Thoracic aorta (tissue), 2 donors: ENCODE results near the gene MYRFL. TPM values are rescaled to one million over a fixed set of nuclear protein-coding genes. Genes with fewer than 3 reads are reported as not detected.

Experiments used
- ATAC-seq: fragments of 150-250 bp; one replicate; pipeline ENCODE4 v1.8.0; 2017; ENCODE audit warnings: low read depth; ENCODE audit not compliant: insufficient number of reproducible peaks, low FRiP score
- DNase-seq: peaks from one replicate; pipeline ENCODE4 v3.0.0-alpha.2; 2020; ENCODE audit warnings: low spot score
- H3K27ac ChIP-seq, 2 donors: fragments of 200-600 bp; sonication (generic); 1 replicate in 1 of 2; 2 replicates in 1 of 2; pipeline ENCODE4 v1.5.1; 2016; ENCODE audit warnings: mild to moderate bottlenecking in 2 of 2, moderate library complexity in 2 of 2
- H3K27me3 ChIP-seq: fragments of 200-600 bp; sonication (generic); replicated peaks from 2 replicates; pipeline ENCODE4 v1.6.0; 2016; ENCODE audit warnings: mild to moderate bottlenecking; ENCODE audit not compliant: insufficient read depth
- H3K36me3 ChIP-seq: fragments of 200-600 bp; sonication (generic); one replicate; pipeline ENCODE4 v1.5.1; 2016
- H3K4me1 ChIP-seq, 2 donors: fragments of 200-600 bp; sonication (generic); 1 replicate in 1 of 2; 2 replicates in 1 of 2; pipeline versions ENCODE4 v1.5.1 to v1.6.0; 2016; ENCODE audit warnings: low read depth in 2 of 2, mild to moderate bottlenecking in 1 of 2; ENCODE audit not compliant: control insufficient read depth in 1 of 2
- H3K4me3 ChIP-seq: fragments of 200-600 bp; sonication (generic); 2 replicates; pipeline ENCODE4 v1.5.1; 2016; ENCODE audit warnings: mild to moderate bottlenecking
- H3K9me3 ChIP-seq: fragments of 200-600 bp; sonication (generic); 2 replicates; pipeline ENCODE4 v1.5.1; 2016
- CTCF ChIP-seq: fragments of 200-600 bp; sonication (generic); IDR thresholded peaks from one replicate; pipeline ENCODE4 v1.5.1; 2019; ENCODE audit warnings: antibody characterized with exemption
- total RNA-seq, 2 donors: library from RNA; depleted of rRNA; stranded (reverse); fragments of >200 nt; gene quantifications; one replicate each; pipeline versions ENCODE4 v1.1.0 to v1.2.3, GENCODE V29; 2016

MYRFL gene
- total RNA-seq, 2 donors from 2014 or later = not detected

DNA sequence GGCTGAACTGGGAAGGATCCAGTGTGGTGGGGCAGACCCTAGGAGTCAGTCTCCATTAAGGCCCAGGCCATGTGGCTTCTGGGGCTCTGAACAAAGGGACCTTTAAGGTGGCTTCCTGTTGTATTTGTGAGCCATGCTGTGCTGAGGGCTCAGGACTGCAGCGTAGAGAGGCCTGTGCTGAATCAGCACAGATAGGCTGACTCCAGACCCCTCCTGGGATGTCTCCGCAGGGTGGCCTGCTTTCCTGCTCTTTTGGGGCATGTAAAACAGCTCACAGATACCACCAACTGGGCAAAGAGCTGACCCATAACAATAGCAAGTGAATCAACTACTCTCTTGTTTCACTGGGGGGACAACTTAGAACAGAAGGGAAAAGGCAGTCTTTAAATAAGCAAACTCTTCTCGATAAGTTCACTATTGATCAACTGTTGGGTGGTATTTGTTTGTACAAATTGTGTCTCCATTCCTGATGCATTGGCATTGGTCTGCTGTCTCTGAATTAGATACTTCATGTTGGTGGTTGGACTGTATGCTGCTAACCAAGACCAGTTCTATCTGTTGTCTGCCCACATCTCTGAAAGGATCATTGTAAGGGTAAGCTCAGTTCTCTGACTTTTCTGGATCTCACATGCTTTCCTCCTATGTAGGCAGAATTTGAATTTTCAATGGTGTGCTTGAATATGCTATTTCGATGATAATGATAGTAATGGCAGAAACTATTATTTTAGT, 71.8 kb downstream of the MYRFL start:
- no peak for DNase-seq
- no peak overlapping the region for H3K27ac ChIP-seq
- TF ChIP-seq CTCF = no peak
- no peak for ATAC-seq
- H3K27me3 ChIP-seq = no peaks in the 10 kb centered on the region
- no peaks in the 10 kb centered on the region for H3K36me3 ChIP-seq
- peaks cover 0 to 3% of the 10 kb centered on the region in 2 donors for H3K4me1 ChIP-seq
- H3K9me3 ChIP-seq = no peaks in the 10 kb centered on the region
- no peak overlapping the region for H3K4me3 ChIP-seq

DNA sequence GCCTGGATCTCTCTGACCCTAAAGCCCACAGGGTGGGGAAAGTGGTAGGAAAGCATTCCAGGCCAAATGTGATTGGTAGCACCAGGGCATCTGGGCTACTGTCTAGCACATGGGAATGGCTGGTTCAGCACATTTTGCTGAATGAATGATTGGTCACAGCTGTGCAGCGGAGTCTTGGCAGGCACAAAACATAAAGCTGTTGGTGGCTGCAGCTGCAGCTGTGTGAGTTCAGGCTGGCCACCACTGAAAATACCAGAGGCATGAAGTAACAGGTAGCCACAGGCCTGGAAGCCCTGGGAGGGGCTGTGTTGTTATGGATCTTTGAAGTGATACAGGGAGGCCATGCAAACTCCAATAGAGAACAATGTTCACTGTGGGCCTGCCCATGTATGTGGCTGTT, 72.7 kb downstream of the MYRFL start:
- ATAC-seq = no peak
- no peak overlapping the region for H3K27ac ChIP-seq

DNA sequence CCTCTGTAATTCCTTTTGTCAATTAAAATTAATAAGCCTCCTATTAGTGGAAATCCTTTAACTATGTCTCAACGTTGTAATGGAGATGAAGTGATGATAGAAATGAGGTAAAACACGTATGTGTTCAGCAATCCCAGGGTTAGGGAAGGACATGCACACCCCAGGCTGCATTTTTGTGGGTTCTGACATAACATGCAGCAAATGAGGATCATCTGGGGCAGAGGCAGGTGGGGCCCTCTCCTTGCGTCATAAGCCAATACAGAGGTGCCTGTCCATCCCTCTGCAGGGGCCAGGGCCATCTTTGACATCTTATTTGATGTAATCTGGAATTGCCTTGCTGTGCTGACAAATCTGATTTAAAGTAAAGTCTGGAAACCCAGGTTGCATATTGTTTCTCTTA, 73.2 kb downstream of the MYRFL start:
- H3K27me3 ChIP-seq = no peaks in the 10 kb centered on the region
- H3K27ac ChIP-seq = no peak overlapping the region
- H3K4me3 ChIP-seq = no peak overlapping the region
- DNase-seq (no peak), ATAC-seq (no peak)
- H3K4me1 ChIP-seq = peaks cover 0 to 3% of the 10 kb centered on the region in 2 donors
- no peaks in the 10 kb centered on the region for H3K9me3 ChIP-seq
- H3K36me3 ChIP-seq = no peaks in the 10 kb centered on the region
- TF ChIP-seq CTCF = no peak

More for the DNA sequence above, 72.7 kb downstream of the MYRFL start:
- Histone ChIP-seq H3K4me1 (peaks cover 0 to 3% of the 10 kb centered on the region in 2 donors), H3K27me3 (no peaks in the 10 kb centered on the region), H3K4me3 (no peak overlapping the region), H3K36me3 (no peaks in the 10 kb centered on the region), H3K9me3 (no peaks in the 10 kb centered on the region)
- no peak for DNase-seq
- no peak for TF ChIP-seq CTCF

GRCh38 chr12:69900720-69901131, 75.7 kb downstream of the MYRFL start:
- TF ChIP-seq CTCF = peak; percentile 82
- Histone ChIP-seq H3K27me3 (no peaks in the 10 kb centered on the region), H3K36me3 (no peaks in the 10 kb centered on the region), H3K27ac (no peak overlapping the region), H3K4me1 (peaks cover 3 to 14% of the 10 kb centered on the region in 2 donors), H3K4me3 (no peak overlapping the region), H3K9me3 (no peaks in the 10 kb centered on the region)
- peak; percentile 49 for ATAC-seq
- DNase-seq = peak; percentile 25

- TF ChIP-seq CTCF = no peak
- no peaks in the 10 kb centered on the region for H3K27me3 ChIP-seq
Observed at GRCh38 chr12:69901221-69901905, 76.3 kb downstream of the MYRFL start.

More at GRCh38 chr12:69901221-69901905, 76.3 kb downstream of the MYRFL start:
- H3K36me3 ChIP-seq = no peaks in the 10 kb centered on the region
- DNase-seq = no peak
- no peak overlapping the region for H3K27ac ChIP-seq
- no peak for ATAC-seq
- no peaks in the 10 kb centered on the region for H3K9me3 ChIP-seq
- peaks cover 3 to 14% of the 10 kb centered on the region in 2 donors for H3K4me1 ChIP-seq
- no peak overlapping the region for H3K4me3 ChIP-seq
